Calu3 (cell line): Measurements from ENCODE around the gene TLL1. TPM values are rescaled to one million over a fixed set of nuclear protein-coding genes. Genes with fewer than 3 reads are reported as not detected.

Experiments used
- BruUV-seq: library from RNA; stranded (reverse); fragments of 400-500 nt; replicated peaks from 2 replicates; lab custom pipeline; 2021; lab: Mats Ljungman, UMichigan
- CTCF ChIA-PET: fragments of 300-600 bp; sonication (Branson Sonifier 250); formaldehyde crosslinking; loops from one replicate; lab custom pipeline; 2022; ENCODE audit warnings: antibody characterized with exemption; lab: Charles Lee
- DNase-seq: peaks from one replicate; pipeline ENCODE4 v3.0.0; 2022
- H3K27ac Mint-ChIP-seq: one replicate; pipeline ENCODE4 v1.8.0; 2022; ENCODE audit warnings: mixed read lengths; ENCODE audit not compliant: unreplicated experiment
- H3K27me3 Mint-ChIP-seq: one replicate; pipeline ENCODE4 v1.8.0; 2022; ENCODE audit warnings: mixed read lengths; ENCODE audit not compliant: unreplicated experiment
- H3K36me3 Mint-ChIP-seq: one replicate; pipeline ENCODE4 v1.8.0; 2022; ENCODE audit warnings: mild to moderate bottlenecking, moderate library complexity, mixed read lengths; ENCODE audit not compliant: insufficient read depth, unreplicated experiment
- H3K4me1 Mint-ChIP-seq: one replicate; pipeline ENCODE4 v1.8.0; 2022; ENCODE audit warnings: mild to moderate bottlenecking, low read depth, mixed read lengths; ENCODE audit not compliant: unreplicated experiment
- H3K4me3 Mint-ChIP-seq: one replicate; pipeline ENCODE4 v1.8.0; 2022; ENCODE audit warnings: mild to moderate bottlenecking, low read depth, moderate library complexity, mixed read lengths; ENCODE audit not compliant: unreplicated experiment
- H3K9me3 Mint-ChIP-seq: one replicate; pipeline ENCODE4 v1.8.0; 2022; ENCODE audit warnings: low read depth, mixed read lengths; ENCODE audit not compliant: unreplicated experiment
- intact Hi-C: fragments of 100-400 bp; cut with micrococcal nuclease; formaldehyde crosslinking; loops from one replicate; pipeline ENCODE4 v1.10.0; 2022; ENCODE audit not compliant: unreplicated experiment
- total RNA-seq: library from RNA; stranded (reverse); gene quantifications from 2 replicates; pipeline ENCODE4 v1.2.3, GENCODE V29; 2022
- TF ChIP-seq, protein P1 (sequence below): fragments of 200-600 bp; IDR thresholded peaks from one replicate; pipeline ENCODE4 v1.8.0; 2022; ENCODE audit warnings: antibody characterized with exemption; ENCODE audit not compliant: unreplicated experiment

The TLL1 gene
- total RNA-seq, 1 experiment from 2014 or later = not detected

DNA sequence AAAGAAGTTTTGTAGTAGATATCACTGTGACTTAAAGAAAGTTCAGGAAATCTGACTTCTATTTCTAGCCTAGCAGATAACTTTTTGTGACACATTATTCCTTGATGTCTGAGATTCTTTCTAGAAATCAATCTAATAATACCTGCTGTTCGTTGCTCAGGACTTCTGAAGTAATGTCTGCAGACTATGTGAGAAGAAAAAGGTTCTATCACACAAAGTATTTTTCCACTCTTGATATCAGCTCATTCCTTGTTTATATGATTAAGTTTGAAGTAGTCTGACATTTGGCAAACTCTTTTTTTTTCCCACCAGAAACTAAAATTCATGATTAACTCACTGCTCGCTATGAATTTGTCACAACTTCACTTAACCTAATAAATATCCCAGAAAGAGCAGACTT is 56.6 kb downstream of the TLL1 start:
- BruUV-seq = no TSS peak
- H3K4me3 Mint-ChIP-seq = no peak overlapping the region
- no peaks in the 10 kb centered on the region for H3K4me1 Mint-ChIP-seq
- CTCF ChIA-PET = interaction anchor here (0.6 kb wide), 1 partner anchor 61 kb away, joined by 3 read pairs; no protein-coding TSS in a partner anchor
- no peaks in the 10 kb centered on the region for H3K27me3 Mint-ChIP-seq
- H3K27ac Mint-ChIP-seq = no peak overlapping the region
- TF ChIP-seq, protein P1, sequence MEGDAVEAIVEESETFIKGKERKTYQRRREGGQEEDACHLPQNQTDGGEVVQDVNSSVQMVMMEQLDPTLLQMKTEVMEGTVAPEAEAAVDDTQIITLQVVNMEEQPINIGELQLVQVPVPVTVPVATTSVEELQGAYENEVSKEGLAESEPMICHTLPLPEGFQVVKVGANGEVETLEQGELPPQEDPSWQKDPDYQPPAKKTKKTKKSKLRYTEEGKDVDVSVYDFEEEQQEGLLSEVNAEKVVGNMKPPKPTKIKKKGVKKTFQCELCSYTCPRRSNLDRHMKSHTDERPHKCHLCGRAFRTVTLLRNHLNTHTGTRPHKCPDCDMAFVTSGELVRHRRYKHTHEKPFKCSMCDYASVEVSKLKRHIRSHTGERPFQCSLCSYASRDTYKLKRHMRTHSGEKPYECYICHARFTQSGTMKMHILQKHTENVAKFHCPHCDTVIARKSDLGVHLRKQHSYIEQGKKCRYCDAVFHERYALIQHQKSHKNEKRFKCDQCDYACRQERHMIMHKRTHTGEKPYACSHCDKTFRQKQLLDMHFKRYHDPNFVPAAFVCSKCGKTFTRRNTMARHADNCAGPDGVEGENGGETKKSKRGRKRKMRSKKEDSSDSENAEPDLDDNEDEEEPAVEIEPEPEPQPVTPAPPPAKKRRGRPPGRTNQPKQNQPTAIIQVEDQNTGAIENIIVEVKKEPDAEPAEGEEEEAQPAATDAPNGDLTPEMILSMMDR = no peak
- DNase-seq = no peak
- no peaks in the 10 kb centered on the region for H3K9me3 Mint-ChIP-seq
- no peaks in the 10 kb centered on the region for H3K36me3 Mint-ChIP-seq
- intact Hi-C loops = no loop called here

DNA sequence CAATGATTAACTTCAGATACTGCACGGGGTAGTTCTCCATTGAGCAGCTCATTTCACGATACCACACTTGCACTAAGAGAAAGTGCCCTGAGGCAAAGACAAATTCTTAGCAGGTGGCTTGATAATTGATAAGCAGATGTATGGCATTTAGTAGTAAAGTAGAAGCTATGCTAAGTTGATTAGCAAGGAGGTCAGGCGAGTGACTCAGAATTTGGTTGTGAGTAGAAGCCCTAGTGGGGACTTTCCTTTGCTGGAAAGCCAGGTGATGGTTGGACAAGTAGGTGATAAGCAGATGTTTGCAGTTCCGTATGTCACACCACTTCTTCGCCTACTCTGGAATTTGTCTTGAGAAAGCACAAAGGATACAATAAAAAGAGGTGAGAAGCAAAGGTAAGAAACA is 58.7 kb downstream of the TLL1 start:
- intact Hi-C loops = no loop called here

DNA sequence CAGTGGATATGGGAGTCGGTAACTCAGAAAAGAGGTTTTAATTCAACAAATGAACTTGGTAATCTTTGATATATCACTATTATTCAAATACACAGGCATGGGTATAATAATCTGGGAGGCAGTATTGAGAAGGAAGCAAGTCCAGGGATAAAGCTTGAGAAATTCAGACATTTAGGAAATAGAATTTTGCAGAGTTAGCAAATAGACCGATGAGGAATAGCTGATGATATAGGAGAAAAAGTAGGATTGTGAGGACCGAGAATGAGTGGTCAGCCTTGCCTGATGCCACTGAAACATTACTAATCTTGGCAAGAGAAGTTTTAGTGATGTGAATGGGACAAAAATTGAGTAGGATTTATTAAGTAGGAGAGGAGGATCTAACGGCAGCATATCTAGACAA is 71.9 kb downstream of the TLL1 start:
- Mint-ChIP-seq H3K36me3 (no peaks in the 10 kb centered on the region), H3K9me3 (peaks cover 2% of the 10 kb centered on the region), H3K4me3 (no peak overlapping the region), H3K27ac (no peak overlapping the region), H3K4me1 (no peaks in the 10 kb centered on the region), H3K27me3 (no peaks in the 10 kb centered on the region)
- intact Hi-C loops = no loop called here
- DNase-seq = no peak
- CTCF ChIA-PET = no interaction called here
- TF ChIP-seq, protein P1 = no peak
- no TSS peak for BruUV-seq

More for the DNA sequence above, 58.7 kb downstream of the TLL1 start:
- H3K4me3 Mint-ChIP-seq = no peak overlapping the region
- H3K36me3 Mint-ChIP-seq = no peaks in the 10 kb centered on the region
- DNase-seq = no peak
- no peaks in the 10 kb centered on the region for H3K27me3 Mint-ChIP-seq
- no peaks in the 10 kb centered on the region for H3K9me3 Mint-ChIP-seq
- BruUV-seq = no TSS peak
- no peaks in the 10 kb centered on the region for H3K4me1 Mint-ChIP-seq
- H3K27ac Mint-ChIP-seq = no peak overlapping the region
- CTCF ChIA-PET = no interaction called here
- TF ChIP-seq, protein P1 = no peak

DNA sequence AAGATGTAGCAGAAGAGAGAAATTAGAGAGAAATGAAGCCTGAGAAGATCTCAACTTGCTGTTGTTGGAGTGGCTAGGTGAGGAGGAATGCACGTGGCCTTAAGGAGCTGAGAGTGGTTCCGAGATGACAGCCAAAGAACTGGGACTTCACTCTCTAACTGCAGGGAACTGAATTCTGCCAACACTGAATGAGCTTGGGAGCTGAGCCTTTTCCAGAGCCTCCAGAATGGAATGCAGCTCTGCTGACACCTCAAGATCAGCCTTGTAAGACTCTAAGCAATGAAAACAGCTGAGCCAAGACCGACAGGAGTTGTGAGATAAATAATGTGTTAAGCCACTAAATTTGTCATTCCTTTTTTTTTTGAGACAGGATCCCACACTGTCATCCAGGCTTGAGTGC is 73.0 kb downstream of the TLL1 start:
- BruUV-seq = no TSS peak
- CTCF ChIA-PET = no interaction called here
- no peak for DNase-seq
- H3K4me3 Mint-ChIP-seq = no peak overlapping the region
- no peaks in the 10 kb centered on the region for H3K36me3 Mint-ChIP-seq
- no peaks in the 10 kb centered on the region for H3K4me1 Mint-ChIP-seq
- TF ChIP-seq, protein P1 = no peak
- no peaks in the 10 kb centered on the region for H3K27me3 Mint-ChIP-seq
- H3K27ac Mint-ChIP-seq = no peak overlapping the region
- intact Hi-C loops = no loop called here
- peaks cover 2% of the 10 kb centered on the region for H3K9me3 Mint-ChIP-seq
